Measurements from ENCODE around the gene RPS6KA5. TPM values are rescaled to one million over a fixed set of nuclear protein-coding genes. Genes with fewer than 3 reads are reported as not detected.
"Not testable (repeated sequence)": the region's sequence is repeated elsewhere in the genome, so short reads cannot be mapped to it uniquely, and the experiment has no call there.

RPS6KA5 gene
- total and polyA plus RNA-seq, 4 donors: 1.1 to 14.8 (median 5.6) TPM

DNA sequence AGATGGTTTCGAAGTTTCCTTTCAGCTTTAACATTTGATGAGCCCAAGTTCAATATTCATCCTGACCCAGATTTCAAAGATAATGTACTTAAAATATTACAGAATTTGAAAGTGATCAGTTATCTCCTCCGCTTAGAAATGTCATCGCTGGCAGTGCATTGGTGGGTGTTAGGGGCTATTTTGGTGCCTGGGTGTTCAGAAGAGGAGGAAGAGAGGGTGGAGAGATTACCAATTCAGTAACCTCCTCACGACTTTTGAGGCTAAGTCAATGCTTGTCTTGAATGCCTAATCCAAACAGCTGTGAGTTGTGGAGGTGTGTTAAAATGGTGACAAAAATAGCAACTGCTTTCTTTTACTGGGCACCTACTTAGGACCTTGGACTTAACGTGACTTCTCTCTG lies 39.7 kb upstream of the RPS6KA5 start:
- H3K4me3 ChIP-seq: no peak overlapping the region
- H3K4me1 ChIP-seq (ENCODE audit: control insufficient read depth in 5 of 5, insufficient read depth in 5 of 5, low read length in 5 of 5): peaks cover 0 to 8% (median 0%) of the 10 kb centered on the region in 5 donors
- H3K9ac ChIP-seq (ENCODE audit: insufficient read depth in 1 of 2, low read length in 2 of 2): no peak overlapping the region
- no peaks in the 10 kb centered on the region for H3K27me3 ChIP-seq (ENCODE audit: control insufficient read depth in 3 of 3, insufficient read depth in 3 of 3, low read length in 2 of 3)
- no peaks in the 10 kb centered on the region for H3K36me3 ChIP-seq (ENCODE audit: control insufficient read depth in 4 of 4, insufficient read depth in 4 of 4, low read length in 4 of 4)
- no peaks in the 10 kb centered on the region for H3K9me3 ChIP-seq (ENCODE audit: control insufficient read depth in 4 of 4, insufficient read depth in 3 of 4, low read length in 3 of 4)
- ATAC-seq (ENCODE audit: insufficient read depth, low FRiP score) (no peak), DNase-seq (no peak)
- TF ChIP-seq, protein P1, sequence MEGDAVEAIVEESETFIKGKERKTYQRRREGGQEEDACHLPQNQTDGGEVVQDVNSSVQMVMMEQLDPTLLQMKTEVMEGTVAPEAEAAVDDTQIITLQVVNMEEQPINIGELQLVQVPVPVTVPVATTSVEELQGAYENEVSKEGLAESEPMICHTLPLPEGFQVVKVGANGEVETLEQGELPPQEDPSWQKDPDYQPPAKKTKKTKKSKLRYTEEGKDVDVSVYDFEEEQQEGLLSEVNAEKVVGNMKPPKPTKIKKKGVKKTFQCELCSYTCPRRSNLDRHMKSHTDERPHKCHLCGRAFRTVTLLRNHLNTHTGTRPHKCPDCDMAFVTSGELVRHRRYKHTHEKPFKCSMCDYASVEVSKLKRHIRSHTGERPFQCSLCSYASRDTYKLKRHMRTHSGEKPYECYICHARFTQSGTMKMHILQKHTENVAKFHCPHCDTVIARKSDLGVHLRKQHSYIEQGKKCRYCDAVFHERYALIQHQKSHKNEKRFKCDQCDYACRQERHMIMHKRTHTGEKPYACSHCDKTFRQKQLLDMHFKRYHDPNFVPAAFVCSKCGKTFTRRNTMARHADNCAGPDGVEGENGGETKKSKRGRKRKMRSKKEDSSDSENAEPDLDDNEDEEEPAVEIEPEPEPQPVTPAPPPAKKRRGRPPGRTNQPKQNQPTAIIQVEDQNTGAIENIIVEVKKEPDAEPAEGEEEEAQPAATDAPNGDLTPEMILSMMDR (IDR thresholded peaks at IDR 0.05; ENCODE audit: control extremely low read depth, extremely low read depth): no peak
- WGBS, 2 donors: 89 to 95% methylated on average over 5 of the region's 5 CpGs
- H3K27ac ChIP-seq (ENCODE audit: low read depth in 1 of 2, low read length in 1 of 2): no peak overlapping the region

DNA sequence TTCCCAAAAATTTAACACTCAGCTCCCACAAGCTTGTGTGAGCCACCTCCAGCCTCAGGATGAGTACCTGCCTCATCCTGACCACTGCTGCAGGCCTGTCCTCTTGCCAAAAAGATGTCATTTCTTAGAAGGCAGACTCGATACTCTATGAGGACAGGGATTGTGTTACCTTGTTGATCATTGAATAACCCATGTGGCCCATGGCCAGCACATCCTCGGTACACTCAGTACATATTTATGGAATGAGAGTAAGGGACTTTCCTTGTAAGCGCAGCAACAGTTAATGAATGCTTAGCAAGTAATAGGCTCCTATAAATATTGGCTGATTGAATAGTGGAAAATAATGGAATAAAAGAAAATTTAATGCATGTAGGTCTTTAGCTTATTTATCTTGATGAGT lies 38.1 kb upstream of the RPS6KA5 start:
- WGBS, 2 donors: 89 to 93% methylated on average over 3 of the region's 3 CpGs
- H3K9ac ChIP-seq (ENCODE audit: insufficient read depth in 1 of 2, low read length in 2 of 2): no peak overlapping the region
- no peaks in the 10 kb centered on the region for H3K9me3 ChIP-seq (ENCODE audit: control insufficient read depth in 4 of 4, insufficient read depth in 3 of 4, low read length in 3 of 4)
- peaks cover 0 to 7% (median 0%) of the 10 kb centered on the region in 5 donors for H3K4me1 ChIP-seq (ENCODE audit: control insufficient read depth in 5 of 5, insufficient read depth in 5 of 5, low read length in 5 of 5)
- H3K27ac ChIP-seq (ENCODE audit: low read depth in 1 of 2, low read length in 1 of 2): no peak overlapping the region
- ATAC-seq (ENCODE audit: insufficient read depth, low FRiP score) (no peak), DNase-seq (no peak)
- H3K27me3 ChIP-seq (ENCODE audit: control insufficient read depth in 3 of 3, insufficient read depth in 3 of 3, low read length in 2 of 3): no peaks in the 10 kb centered on the region
- no peak overlapping the region for H3K4me3 ChIP-seq
- TF ChIP-seq, protein P1 (IDR thresholded peaks at IDR 0.05; ENCODE audit: control extremely low read depth, extremely low read depth): no peak
- no peaks in the 10 kb centered on the region for H3K36me3 ChIP-seq (ENCODE audit: control insufficient read depth in 4 of 4, insufficient read depth in 4 of 4, low read length in 4 of 4)

DNA sequence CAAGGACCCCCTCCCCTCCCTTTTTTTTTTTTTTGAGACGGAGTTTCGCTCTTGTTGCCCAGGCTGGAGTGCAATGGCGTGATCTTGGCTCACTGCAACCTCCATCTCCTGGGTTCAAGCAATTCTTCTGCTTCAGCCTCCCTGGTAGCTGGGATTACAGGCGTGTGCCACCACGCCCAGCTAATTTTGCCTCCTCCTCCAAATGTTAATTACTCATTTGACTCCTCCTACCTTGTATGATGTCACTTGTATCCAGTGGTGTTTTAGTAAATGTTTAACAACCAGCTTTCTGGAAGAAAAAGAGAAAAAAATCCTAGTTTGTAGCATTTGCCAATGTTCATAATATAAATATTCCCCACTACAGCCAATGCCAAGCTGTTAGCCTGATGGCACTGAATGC lies 37.2 kb upstream of the RPS6KA5 start:
- H3K9me3 ChIP-seq (ENCODE audit: control insufficient read depth in 4 of 4, insufficient read depth in 3 of 4, low read length in 3 of 4); H3K36me3 ChIP-seq (ENCODE audit: control insufficient read depth in 4 of 4, insufficient read depth in 4 of 4, low read length in 4 of 4); H3K27me3 ChIP-seq (ENCODE audit: control insufficient read depth in 3 of 3, insufficient read depth in 3 of 3, low read length in 2 of 3); H3K4me3 ChIP-seq; DNase-seq; H3K27ac ChIP-seq (ENCODE audit: low read depth in 1 of 2, low read length in 1 of 2); ATAC-seq (ENCODE audit: insufficient read depth, low FRiP score); H3K9ac ChIP-seq (ENCODE audit: insufficient read depth in 1 of 2, low read length in 2 of 2); H3K4me1 ChIP-seq (ENCODE audit: control insufficient read depth in 5 of 5, insufficient read depth in 5 of 5, low read length in 5 of 5): not testable (repeated sequence)
- WGBS, 2 donors: 89 to 95% methylated on average over 5 of the region's 5 CpGs

DNA sequence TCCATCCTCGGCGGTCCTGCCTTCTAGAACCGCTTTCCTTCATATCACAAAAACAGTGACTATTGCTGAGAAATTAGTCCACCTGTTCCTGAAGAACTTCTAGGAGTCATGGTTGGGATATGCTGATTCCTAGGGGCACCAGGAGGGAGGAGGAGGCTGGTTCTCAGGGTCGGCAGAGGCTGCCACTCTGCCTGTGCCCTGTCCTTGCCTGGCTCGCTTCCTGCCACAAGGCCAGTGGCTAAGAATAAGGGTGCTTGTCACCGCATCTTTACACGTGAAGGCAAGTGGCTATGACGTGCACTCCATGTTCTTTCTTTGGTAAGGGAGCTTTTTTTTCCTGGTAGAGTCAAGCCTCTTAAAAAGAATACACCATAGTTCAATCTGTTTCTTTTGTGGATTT lies 34.7 kb upstream of the RPS6KA5 start:
- 80 to 81% methylated on average over 8 of the region's 8 CpGs for WGBS, 2 donors
- Histone ChIP-seq H3K9ac (ENCODE audit: insufficient read depth in 1 of 2, low read length in 2 of 2) (no peak overlapping the region), H3K9me3 (ENCODE audit: control insufficient read depth in 4 of 4, insufficient read depth in 3 of 4, low read length in 3 of 4) (no peaks in the 10 kb centered on the region), H3K27me3 (ENCODE audit: control insufficient read depth in 3 of 3, insufficient read depth in 3 of 3, low read length in 2 of 3) (no peaks in the 10 kb centered on the region), H3K36me3 (ENCODE audit: control insufficient read depth in 4 of 4, insufficient read depth in 4 of 4, low read length in 4 of 4) (no peaks in the 10 kb centered on the region), H3K27ac (ENCODE audit: low read depth in 1 of 2, low read length in 1 of 2) (no peak overlapping the region), H3K4me3 (no peak overlapping the region), H3K4me1 (ENCODE audit: control insufficient read depth in 5 of 5, insufficient read depth in 5 of 5, low read length in 5 of 5) (no peaks in the 10 kb centered on the region)
- DNase-seq (no peak), ATAC-seq (ENCODE audit: insufficient read depth, low FRiP score) (no peak)
- TF ChIP-seq, protein P1 (IDR thresholded peaks at IDR 0.05; ENCODE audit: control extremely low read depth, extremely low read depth): no peak

Data from lung (tissue), 12 donors.